GM23338 (cell line): ENCODE data around the gene DISP3. TPM values are rescaled to one million over a fixed set of nuclear protein-coding genes. Genes with fewer than 3 reads are reported as not detected.

Experiments
- ATAC-seq: fragments of 200-7000 bp; cut with Tn5 transposase; 3 replicates; pipeline ENCODE4 v1.9.1; 2020
- DNase-seq: peaks from one replicate; pipeline ENCODE4 v3.0.0-alpha.2; 2015; ENCODE audit warnings: low spot score
- H2AFZ ChIP-seq: fragments of 200-600 bp; sonication (generic); 2 replicates; pipeline ENCODE4 v1.8.0; 2016; ENCODE audit warnings: antibody characterized with exemption, mild to moderate bottlenecking, moderate library complexity
- H3F3A ChIP-seq: fragments of 200-600 bp; sonication (generic); replicated peaks from 2 replicates; pipeline ENCODE4 v1.8.0; 2017; ENCODE audit warnings: antibody characterized with exemption, mixed run types, low read depth
- H3K27ac ChIP-seq: fragments of 200-600 bp; sonication (generic); 2 replicates; pipeline ENCODE4 v1.6.1; 2016; ENCODE audit warnings: low read depth
- H3K27me3 ChIP-seq: fragments of 200-600 bp; sonication (generic); 2 replicates; pipeline ENCODE4 v1.8.0; 2016; ENCODE audit warnings: mild to moderate bottlenecking, mixed run types, moderate library complexity; ENCODE audit not compliant: insufficient read depth
- H3K36me3 ChIP-seq: fragments of 200-600 bp; sonication (generic); 2 replicates; pipeline ENCODE4 v1.8.0; 2016; ENCODE audit warnings: mild to moderate bottlenecking; ENCODE audit not compliant: insufficient read depth
- H3K4me1 ChIP-seq: fragments of 200-600 bp; sonication (generic); 2 replicates; pipeline ENCODE4 v1.8.0; 2016; ENCODE audit warnings: mild to moderate bottlenecking, moderate library complexity; ENCODE audit not compliant: insufficient read depth
- H3K4me2 ChIP-seq: fragments of 200-600 bp; sonication (generic); 2 replicates; pipeline ENCODE4 v1.7.1; 2017; ENCODE audit warnings: mixed run types
- H3K4me3 ChIP-seq: fragments of 200-600 bp; sonication (generic); 2 replicates; pipeline ENCODE4 v1.6.1; 2016; ENCODE audit warnings: mixed run types
- H3K79me2 ChIP-seq: fragments of 200-600 bp; sonication (generic); replicated peaks from 2 replicates; pipeline ENCODE4 v1.8.0; 2017; ENCODE audit warnings: mild to moderate bottlenecking; ENCODE audit not compliant: insufficient read depth
- H3K9me2 ChIP-seq: fragments of 200-600 bp; sonication (generic); 2 replicates; pipeline ENCODE4 v1.8.0; 2017; ENCODE audit not compliant: insufficient read depth
- H4K20me1 ChIP-seq: fragments of 200-600 bp; sonication (generic); replicated peaks from 2 replicates; pipeline ENCODE4 v1.8.0; 2017; ENCODE audit warnings: mild to moderate bottlenecking; ENCODE audit not compliant: insufficient read depth
- H3K27ac Mint-ChIP-seq: 2 replicates; pipeline ENCODE4 v1.8.0; 2020; ENCODE audit warnings: inconsistent platforms, mild to moderate bottlenecking, moderate library complexity, mixed read lengths
- H3K27me3 Mint-ChIP-seq: 3 replicates; pipeline ENCODE4 v1.8.0; 2022; ENCODE audit warnings: low read depth, mild to moderate bottlenecking, moderate library complexity, mixed read lengths, inconsistent platforms; ENCODE audit not compliant: insufficient read depth, poor library complexity
- H3K36me3 Mint-ChIP-seq: 3 replicates; pipeline ENCODE4 v1.8.0; 2021; ENCODE audit warnings: low read depth, mild to moderate bottlenecking, inconsistent platforms, moderate library complexity, mixed read lengths
- H3K4me1 Mint-ChIP-seq: 3 replicates; pipeline ENCODE4 v1.8.0; 2020; ENCODE audit warnings: mild to moderate bottlenecking, inconsistent platforms, mixed read lengths
- H3K4me3 Mint-ChIP-seq: 3 replicates; pipeline ENCODE4 v1.8.0; 2021; ENCODE audit warnings: moderate library complexity, mild to moderate bottlenecking, inconsistent platforms, mixed read lengths
- H3K9me3 Mint-ChIP-seq: 3 replicates; pipeline ENCODE4 v1.8.0; 2020; ENCODE audit warnings: moderate library complexity, mild to moderate bottlenecking, inconsistent platforms, mixed read lengths
- CREB1 ChIP-seq: fragments of 250-450 bp; sonication (Bioruptor Pico); IDR thresholded peaks from 2 replicates; pipeline ENCODE4 v1.5.0; 2020; ENCODE audit warnings: low read depth, mild to moderate bottlenecking, moderate library complexity
- JUNB ChIP-seq: IDR thresholded peaks from one replicate; pipeline ENCODE4 v1.6.1; 2016; ENCODE audit warnings: antibody characterized with exemption; ENCODE audit not compliant: unreplicated experiment
- NANOG ChIP-seq: IDR thresholded peaks from 2 replicates; pipeline ENCODE4 v1.6.1; 2016; ENCODE audit warnings: antibody characterized with exemption, borderline replicate concordance
- polyA plus RNA-seq: library from polyadenylated mRNA; unstranded; fragments of >200 nt; fragmentation: Nextera tagmentation; extraction: Ambion mirVana; gene quantifications from 2 replicates; pipeline ENCODE4 v1.2.1, GENCODE V29; 2016
- total RNA-seq: library from RNA; depleted of rRNA; stranded (reverse); fragments of >200 nt; shearing (Covaris generic); gene quantifications from 2 replicates; pipeline ENCODE4 v1.2.3, GENCODE V29; 2014
- TF ChIP-seq, protein P1 (sequence below): fragments of 250-450 bp; sonication (Bioruptor Pico); IDR thresholded peaks from 2 replicates; pipeline ENCODE4 v1.5.0; 2020; ENCODE audit warnings: mild to moderate bottlenecking, moderate library complexity

DISP3 gene
- total and polyA plus RNA-seq, 2 experiments from 2014 or later = 3.2 to 11.1 TPM

DNA sequence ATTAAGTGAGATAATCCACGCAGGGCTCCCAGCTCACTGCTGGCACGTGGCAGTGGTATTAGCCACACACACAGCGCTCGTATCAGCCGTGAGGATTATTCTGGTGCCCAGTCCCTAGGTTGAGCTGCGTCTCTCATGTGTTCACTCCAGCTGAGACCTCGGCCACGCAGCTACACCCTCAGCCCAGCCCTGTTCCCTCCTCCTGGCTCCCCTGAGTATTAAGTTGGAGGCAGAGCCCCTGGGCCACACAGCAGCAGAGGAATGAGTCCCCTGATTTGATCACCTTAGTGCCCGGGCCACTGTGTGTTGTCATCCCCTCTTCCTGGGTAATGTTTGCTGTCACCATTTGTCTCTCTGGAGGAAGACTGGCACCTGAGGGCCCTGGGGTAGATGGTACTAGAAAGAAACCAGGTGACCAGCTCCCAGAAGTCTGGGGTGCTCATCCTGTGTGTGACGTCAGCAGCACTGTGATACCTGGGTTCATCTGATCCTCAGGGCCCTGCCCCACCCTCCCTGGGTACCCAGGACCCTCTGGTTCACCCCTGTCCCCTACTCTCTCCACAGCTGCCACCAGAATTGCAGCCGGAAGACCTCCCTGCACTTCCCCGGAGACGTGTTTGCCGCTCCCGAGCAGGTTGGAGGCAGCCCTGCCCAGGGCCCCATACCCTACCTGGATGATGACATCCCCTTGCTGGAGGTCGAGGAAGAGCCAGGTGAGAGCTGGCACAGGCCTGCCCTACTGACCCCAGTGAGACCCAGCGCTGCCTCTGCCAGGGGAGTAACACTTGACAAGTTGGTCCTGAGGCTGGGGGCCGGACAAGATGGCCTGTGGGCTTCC, 40.1 kb downstream of the DISP3 start:
- Histone ChIP-seq H3K4me2 (no peak overlapping the region), H3K36me3 (no peaks in the 10 kb centered on the region; the same call in 1 of the 2 replicates), H2AFZ (no peak overlapping the region), H3K9me2 (no peaks in the 10 kb centered on the region), H3K79me2 (no peaks in the 10 kb centered on the region), H4K20me1 (no peaks in the 10 kb centered on the region), H3F3A (no peaks in the 10 kb centered on the region), H3K4me1 (no peaks in the 10 kb centered on the region), H3K4me3 (no peak overlapping the region), H3K27me3 (no peaks in the 10 kb centered on the region), H3K27ac (no peak overlapping the region)
- ATAC-seq (no peak), DNase-seq (no peak)
- H3K27ac Mint-ChIP-seq = peak overlapping the region; percentile 64; the same call in 1 of the 2 replicates
- H3K27me3 Mint-ChIP-seq = peaks cover 19% of the 10 kb centered on the region
- TF ChIP-seq CREB1 (CRISPR knock-in tag) (no peak), NANOG (no peak), JUNB (no peak)
- TF ChIP-seq, protein P1, sequence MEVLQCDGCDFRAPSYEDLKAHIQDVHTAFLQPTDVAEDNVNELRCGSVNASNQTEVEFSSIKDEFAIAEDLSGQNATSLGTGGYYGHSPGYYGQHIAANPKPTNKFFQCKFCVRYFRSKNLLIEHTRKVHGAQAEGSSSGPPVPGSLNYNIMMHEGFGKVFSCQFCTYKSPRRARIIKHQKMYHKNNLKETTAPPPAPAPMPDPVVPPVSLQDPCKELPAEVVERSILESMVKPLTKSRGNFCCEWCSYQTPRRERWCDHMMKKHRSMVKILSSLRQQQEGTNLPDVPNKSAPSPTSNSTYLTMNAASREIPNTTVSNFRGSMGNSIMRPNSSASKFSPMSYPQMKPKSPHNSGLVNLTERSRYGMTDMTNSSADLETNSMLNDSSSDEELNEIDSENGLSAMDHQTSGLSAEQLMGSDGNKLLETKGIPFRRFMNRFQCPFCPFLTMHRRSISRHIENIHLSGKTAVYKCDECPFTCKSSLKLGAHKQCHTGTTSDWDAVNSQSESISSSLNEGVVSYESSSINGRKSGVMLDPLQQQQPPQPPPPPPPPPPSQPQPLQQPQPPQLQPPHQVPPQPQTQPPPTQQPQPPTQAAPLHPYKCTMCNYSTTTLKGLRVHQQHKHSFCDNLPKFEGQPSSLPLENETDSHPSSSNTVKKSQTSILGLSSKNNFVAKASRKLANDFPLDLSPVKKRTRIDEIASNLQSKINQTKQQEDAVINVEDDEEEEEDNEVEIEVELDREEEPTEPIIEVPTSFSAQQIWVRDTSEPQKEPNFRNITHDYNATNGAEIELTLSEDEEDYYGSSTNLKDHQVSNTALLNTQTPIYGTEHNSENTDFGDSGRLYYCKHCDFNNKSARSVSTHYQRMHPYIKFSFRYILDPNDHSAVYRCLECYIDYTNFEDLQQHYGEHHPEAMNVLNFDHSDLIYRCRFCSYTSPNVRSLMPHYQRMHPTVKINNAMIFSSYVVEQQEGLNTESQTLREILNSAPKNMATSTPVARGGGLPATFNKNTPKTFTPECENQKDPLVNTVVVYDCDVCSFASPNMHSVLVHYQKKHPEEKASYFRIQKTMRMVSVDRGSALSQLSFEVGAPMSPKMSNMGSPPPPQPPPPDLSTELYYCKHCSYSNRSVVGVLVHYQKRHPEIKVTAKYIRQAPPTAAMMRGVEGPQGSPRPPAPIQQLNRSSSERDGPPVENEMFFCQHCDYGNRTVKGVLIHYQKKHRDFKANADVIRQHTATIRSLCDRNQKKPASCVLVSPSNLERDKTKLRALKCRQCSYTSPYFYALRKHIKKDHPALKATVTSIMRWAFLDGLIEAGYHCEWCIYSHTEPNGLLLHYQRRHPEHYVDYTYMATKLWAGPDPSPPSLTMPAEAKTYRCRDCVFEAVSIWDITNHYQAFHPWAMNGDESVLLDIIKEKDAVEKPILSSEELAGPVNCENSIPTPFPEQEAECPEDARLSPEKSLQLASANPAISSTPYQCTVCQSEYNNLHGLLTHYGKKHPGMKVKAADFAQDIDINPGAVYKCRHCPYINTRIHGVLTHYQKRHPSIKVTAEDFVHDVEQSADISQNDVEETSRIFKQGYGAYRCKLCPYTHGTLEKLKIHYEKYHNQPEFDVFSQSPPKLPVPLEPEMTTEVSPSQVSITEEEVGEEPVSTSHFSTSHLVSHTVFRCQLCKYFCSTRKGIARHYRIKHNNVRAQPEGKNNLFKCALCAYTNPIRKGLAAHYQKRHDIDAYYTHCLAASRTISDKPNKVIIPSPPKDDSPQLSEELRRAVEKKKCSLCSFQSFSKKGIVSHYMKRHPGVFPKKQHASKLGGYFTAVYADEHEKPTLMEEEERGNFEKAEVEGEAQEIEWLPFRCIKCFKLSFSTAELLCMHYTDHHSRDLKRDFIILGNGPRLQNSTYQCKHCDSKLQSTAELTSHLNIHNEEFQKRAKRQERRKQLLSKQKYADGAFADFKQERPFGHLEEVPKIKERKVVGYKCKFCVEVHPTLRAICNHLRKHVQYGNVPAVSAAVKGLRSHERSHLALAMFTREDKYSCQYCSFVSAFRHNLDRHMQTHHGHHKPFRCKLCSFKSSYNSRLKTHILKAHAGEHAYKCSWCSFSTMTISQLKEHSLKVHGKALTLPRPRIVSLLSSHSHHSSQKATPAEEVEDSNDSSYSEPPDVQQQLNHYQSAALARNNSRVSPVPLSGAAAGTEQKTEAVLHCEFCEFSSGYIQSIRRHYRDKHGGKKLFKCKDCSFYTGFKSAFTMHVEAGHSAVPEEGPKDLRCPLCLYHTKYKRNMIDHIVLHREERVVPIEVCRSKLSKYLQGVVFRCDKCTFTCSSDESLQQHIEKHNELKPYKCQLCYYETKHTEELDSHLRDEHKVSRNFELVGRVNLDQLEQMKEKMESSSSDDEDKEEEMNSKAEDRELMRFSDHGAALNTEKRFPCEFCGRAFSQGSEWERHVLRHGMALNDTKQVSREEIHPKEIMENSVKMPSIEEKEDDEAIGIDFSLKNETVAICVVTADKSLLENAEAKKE (CRISPR knock-in tag) = no peak
- peaks cover 4% of the 10 kb centered on the region; the same call in 1 of the 3 replicates for H3K4me1 Mint-ChIP-seq
- H3K9me3 Mint-ChIP-seq = no peaks in the 10 kb centered on the region; the same call in 2 of the 3 replicates
- H3K36me3 Mint-ChIP-seq = peaks cover 14% of the 10 kb centered on the region; the same call in 2 of the 3 replicates
- no peak overlapping the region for H3K4me3 Mint-ChIP-seq

DNA sequence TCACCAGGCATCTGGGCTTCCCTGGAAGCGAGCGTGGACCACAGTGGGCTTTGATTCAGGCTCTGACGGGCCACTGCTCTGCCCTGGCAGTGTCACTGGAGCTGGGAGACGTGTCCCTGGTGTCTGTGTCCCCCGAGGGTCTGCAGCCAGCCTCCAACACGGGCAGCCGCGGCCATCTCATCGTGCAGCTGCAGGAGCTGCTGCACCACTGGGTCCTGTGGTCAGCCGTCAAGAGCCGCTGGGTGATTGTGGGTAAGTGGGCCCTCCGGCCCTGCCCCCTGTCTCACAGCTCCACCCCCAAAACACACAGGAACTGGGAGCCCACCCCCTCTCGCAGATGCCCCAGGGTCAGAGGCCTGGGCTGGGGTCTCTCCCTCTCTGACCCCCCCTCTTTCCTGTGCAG, 40.7 kb downstream of the DISP3 start:
- Histone ChIP-seq H3K4me1 (no peaks in the 10 kb centered on the region), H3K4me2 (no peak overlapping the region), H3F3A (no peaks in the 10 kb centered on the region), H3K27me3 (no peaks in the 10 kb centered on the region), H3K27ac (no peak overlapping the region), H3K36me3 (no peaks in the 10 kb centered on the region; the same call in 1 of the 2 replicates), H3K9me2 (no peaks in the 10 kb centered on the region), H3K4me3 (no peak overlapping the region), H2AFZ (no peak overlapping the region), H3K79me2 (no peaks in the 10 kb centered on the region), H4K20me1 (no peaks in the 10 kb centered on the region)
- Mint-ChIP-seq H3K4me3 (no peak overlapping the region), H3K9me3 (no peaks in the 10 kb centered on the region; the same call in 2 of the 3 replicates), H3K4me1 (peaks cover 4% of the 10 kb centered on the region; the same call in 1 of the 3 replicates), H3K27ac (no peak overlapping the region), H3K27me3 (peaks cover 19% of the 10 kb centered on the region), H3K36me3 (peaks cover 14% of the 10 kb centered on the region; the same call in 2 of the 3 replicates)
- ATAC-seq (no peak), DNase-seq (no peak)
- TF ChIP-seq, protein P1 (CRISPR knock-in tag) = no peak
